SK-N-SH treated with all-trans-retinoic acid at 6 μM for 48 hours (cell line): Measurements from ENCODE around the gene ANK3.

Experiments
- ATAC-seq: fragments of 200-7000 bp; cut with Tn5 transposase; 3 replicates; pipeline ENCODE4 v1.9.1; 2020; ENCODE audit warnings: mild to moderate bottlenecking, moderate library complexity
- ARNTL ChIP-seq: fragments of 450-650 bp; formaldehyde crosslinking; IDR thresholded peaks from 2 replicates; pipeline ENCODE4 v1.5.0; 2020; ENCODE audit warnings: low read depth, mild to moderate bottlenecking, moderate library complexity, borderline replicate concordance
- BACH2 ChIP-seq: fragments of 250-450 bp; sonication (Bioruptor Pico); IDR thresholded peaks from 2 replicates; pipeline ENCODE4 v1.9.0; 2021; ENCODE audit warnings: mild to moderate bottlenecking, borderline replicate concordance
- CREB5 ChIP-seq: fragments of 250-450 bp; sonication (Bioruptor Pico); IDR thresholded peaks from 2 replicates; pipeline ENCODE4 v1.5.1; 2020; ENCODE audit warnings: low read depth, mild to moderate bottlenecking, moderate library complexity
- CSDC2 ChIP-seq: fragments of 250-450 bp; sonication (Bioruptor Pico); IDR thresholded peaks from 2 replicates; pipeline ENCODE4 v1.5.0; 2020; ENCODE audit warnings: mild to moderate bottlenecking, moderate library complexity
- CSRNP3 ChIP-seq: fragments of 250-450 bp; sonication (Bioruptor Pico); IDR thresholded peaks from 2 replicates; pipeline ENCODE4 v1.5.1; 2021; ENCODE audit warnings: mild to moderate bottlenecking, moderate library complexity
- ESRRG ChIP-seq: fragments of 250-450 bp; sonication (Bioruptor Pico); IDR thresholded peaks from 2 replicates; pipeline ENCODE4 v1.6.1; 2021; ENCODE audit warnings: mild to moderate bottlenecking
- GLIS3 ChIP-seq: fragments of 250-450 bp; sonication (Bioruptor Pico); IDR thresholded peaks from 2 replicates; pipeline ENCODE4 v1.5.0; 2020; ENCODE audit warnings: mild to moderate bottlenecking, moderate library complexity
- ISL1 ChIP-seq: fragments of 250-450 bp; sonication (Bioruptor Pico); IDR thresholded peaks from 2 replicates; pipeline ENCODE4 v2.1.2; 2022; ENCODE audit warnings: mild to moderate bottlenecking, moderate library complexity
- OSR1 ChIP-seq: fragments of 250-450 bp; sonication (Bioruptor Pico); IDR thresholded peaks from 2 replicates; pipeline ENCODE4 v1.8.0; 2022; ENCODE audit warnings: moderate library complexity, mild to moderate bottlenecking, inconsistent platforms
- PATZ1 ChIP-seq: fragments of 250-450 bp; sonication (Bioruptor Pico); IDR thresholded peaks from 2 replicates; pipeline ENCODE4 v1.8.0; 2020; ENCODE audit warnings: mild to moderate bottlenecking, moderate library complexity, borderline replicate concordance
- POU6F1 ChIP-seq: fragments of 250-450 bp; sonication (Bioruptor Pico); IDR thresholded peaks from 2 replicates; pipeline ENCODE4 v1.8.0; 2021; ENCODE audit warnings: low read depth, mild to moderate bottlenecking, moderate library complexity, borderline replicate concordance
- PPARA ChIP-seq: fragments of 250-450 bp; sonication (Bioruptor Pico); IDR thresholded peaks from 2 replicates; pipeline ENCODE4 v1.5.0; 2020; ENCODE audit warnings: mild to moderate bottlenecking, borderline replicate concordance
- RARB ChIP-seq: fragments of 250-450 bp; sonication (Bioruptor Pico); IDR thresholded peaks from 2 replicates; pipeline ENCODE4 v1.8.0; 2021; ENCODE audit warnings: mild to moderate bottlenecking, moderate library complexity
- SNAI2 ChIP-seq: fragments of 250-450 bp; sonication (Bioruptor Pico); IDR thresholded peaks from 2 replicates; pipeline ENCODE4 v1.5.0; 2020; ENCODE audit warnings: mild to moderate bottlenecking, moderate library complexity
- TCF4 ChIP-seq: fragments of 250-450 bp; sonication (Bioruptor Pico); IDR thresholded peaks from 2 replicates; pipeline ENCODE4 v1.8.0; 2021; ENCODE audit warnings: mild to moderate bottlenecking, moderate library complexity, borderline replicate concordance
- TOX ChIP-seq: fragments of 250-450 bp; sonication (Bioruptor Pico); IDR thresholded peaks from 2 replicates; pipeline ENCODE4 v1.8.0; 2021; ENCODE audit warnings: mild to moderate bottlenecking, moderate library complexity, borderline replicate concordance
- TSHZ2 ChIP-seq: fragments of 250-450 bp; sonication (Bioruptor Pico); IDR thresholded peaks from 2 replicates; pipeline ENCODE4 v1.5.0; 2020; ENCODE audit warnings: mild to moderate bottlenecking, moderate library complexity
- ZFP30 ChIP-seq: fragments of 450-650 bp; formaldehyde crosslinking; IDR thresholded peaks from 2 replicates; pipeline ENCODE4 v1.5.0; 2022; ENCODE audit warnings: mild to moderate bottlenecking, moderate library complexity
- ZNF565 ChIP-seq: fragments of 450-650 bp; formaldehyde crosslinking; conservative IDR thresholded peaks from 2 replicates; pipeline ENCODE4 v1.5.0; 2020; ENCODE audit warnings: low read depth, mild to moderate bottlenecking, moderate library complexity
- ZNF70 ChIP-seq: fragments of 450-650 bp; formaldehyde crosslinking; IDR thresholded peaks from 2 replicates; pipeline ENCODE4 v1.5.0; 2020; ENCODE audit warnings: mild to moderate bottlenecking, moderate library complexity
- ZNF8 ChIP-seq: fragments of 450-650 bp; formaldehyde crosslinking; IDR thresholded peaks from 2 replicates; pipeline ENCODE4 v1.5.0; 2020; ENCODE audit warnings: mild to moderate bottlenecking, moderate library complexity

ANK3 gene

GRCh38 chr10:60299390-60299778 lies 90.3 kb downstream of the ANK3 start (continued):
- TF ChIP-seq ARNTL (CRISPR knock-in tag) (no peak), PPARA (CRISPR knock-in tag) (no peak)
- TF ChIP-seq, all 23 proteins: peak for 0

- ATAC-seq = no peak
These were observed 91.0 kb downstream of the ANK3 start for GRCh38 chr10:60298408-60299389.

GRCh38 chr10:60296073-60296472 lies 93.6 kb downstream of the ANK3 start:
- no peak for ATAC-seq
- no peak for TF ChIP-seq TCF4 (CRISPR knock-in tag)
- TF ChIP-seq ISL1 = 0 out of 2 replicates have a peak, but pooled peaks have one; percentile 31

More at GRCh38 chr10:60298408-60299389, 91.0 kb downstream of the ANK3 start:
- no peak for TF ChIP-seq SNAI2 (CRISPR knock-in tag)
- no peak for TF ChIP-seq ZNF565 (CRISPR knock-in tag)
- no peak for TF ChIP-seq ZNF8 (CRISPR knock-in tag)
- TF ChIP-seq PATZ1 = no peak
- TF ChIP-seq RARB (CRISPR knock-in tag) = no peak
- no peak for TF ChIP-seq POU6F1
- no peak for TF ChIP-seq CREB5 (CRISPR knock-in tag)
- TF ChIP-seq ZNF70 (CRISPR knock-in tag) = no peak
- TF ChIP-seq TOX = no peak
- no peak for TF ChIP-seq CSRNP3
- TF ChIP-seq TCF4 (CRISPR knock-in tag) = no peak
- TF ChIP-seq ZFP30 (CRISPR knock-in tag) = no peak
- no peak for TF ChIP-seq ESRRG (CRISPR knock-in tag)
- no peak for TF ChIP-seq BACH2
- no peak for TF ChIP-seq OSR1 (CRISPR knock-in tag)
- no peak for TF ChIP-seq ISL1
- TF ChIP-seq GLIS3 = no peak
- no peak for TF ChIP-seq ARNTL (CRISPR knock-in tag)
- no peak for TF ChIP-seq PPARA (CRISPR knock-in tag)

GRCh38 chr10:60295028-60295937 lies 94.4 kb downstream of the ANK3 start:
- ATAC-seq = no peak
- TF ChIP-seq PATZ1 = no peak
- TF ChIP-seq ESRRG (CRISPR knock-in tag) = no peak
- no peak for TF ChIP-seq ZNF565 (CRISPR knock-in tag)
- TF ChIP-seq CSDC2 = no peak
- TF ChIP-seq TSHZ2 (CRISPR knock-in tag) = no peak
- no peak for TF ChIP-seq PPARA (CRISPR knock-in tag)
- no peak for TF ChIP-seq TCF4 (CRISPR knock-in tag)
